Esophagus mucosa (tissue), 1 donor: ENCODE results near the gene SETBP1. TPM values are rescaled to one million over a fixed set of nuclear protein-coding genes. Genes with fewer than 3 reads are reported as not detected.

ENCODE experiments used
- ATAC-seq: fragments of 200-7000 bp; cut with Tn5 transposase; one replicate; pipeline ENCODE4 v1.9.1; 2020
- total RNA-seq: library from RNA; stranded (reverse); gene quantifications from one replicate; pipeline ENCODE4 v1.2.4, GENCODE V29; 2023
- donor health status: DM: yes; HTN: yes; CAD: no.

The SETBP1 gene
- total RNA-seq, 1 donor from 2014 or later, result 8.5 TPM

DNA sequence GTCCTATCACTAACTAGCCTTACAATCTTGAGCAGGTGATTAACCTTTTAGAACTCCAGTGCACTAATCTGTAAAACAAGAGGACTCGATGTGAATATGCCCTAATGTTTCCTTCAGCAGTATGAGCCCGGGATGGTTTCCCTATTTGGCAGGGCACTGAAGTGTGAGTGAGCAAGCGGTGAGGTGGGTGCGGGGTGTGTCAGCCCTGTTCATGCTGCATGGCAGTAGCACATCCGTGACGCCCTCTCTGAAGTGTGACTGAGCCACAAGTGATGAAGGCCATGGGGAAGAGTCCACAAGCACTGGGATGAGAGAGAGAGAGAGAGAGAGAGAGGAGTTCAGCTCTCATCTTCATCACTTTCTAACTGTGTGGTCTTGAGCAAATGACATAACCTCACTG is 168.7 kb downstream of the SETBP1 start:
- ATAC-seq, result no peak

DNA sequence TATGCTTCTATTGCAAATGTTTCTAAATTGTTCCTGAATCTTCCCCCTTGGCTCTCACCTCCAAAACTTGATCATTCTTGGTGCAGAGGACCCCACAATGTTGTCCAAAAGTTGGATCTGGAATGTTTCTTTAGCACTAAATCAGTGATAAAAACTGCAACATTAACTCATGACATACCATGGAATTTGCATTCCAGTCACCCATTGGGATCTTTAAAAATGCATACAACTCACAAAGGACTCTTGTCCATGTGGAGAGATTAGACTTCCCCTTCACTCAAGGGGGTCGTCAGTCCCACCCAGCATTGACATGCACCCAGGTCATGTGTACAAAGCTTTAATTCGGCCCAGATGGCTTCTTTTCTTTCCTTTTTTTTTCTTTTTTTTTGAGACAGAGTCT is 169.3 kb downstream of the SETBP1 start:
- no peak for ATAC-seq

DNA sequence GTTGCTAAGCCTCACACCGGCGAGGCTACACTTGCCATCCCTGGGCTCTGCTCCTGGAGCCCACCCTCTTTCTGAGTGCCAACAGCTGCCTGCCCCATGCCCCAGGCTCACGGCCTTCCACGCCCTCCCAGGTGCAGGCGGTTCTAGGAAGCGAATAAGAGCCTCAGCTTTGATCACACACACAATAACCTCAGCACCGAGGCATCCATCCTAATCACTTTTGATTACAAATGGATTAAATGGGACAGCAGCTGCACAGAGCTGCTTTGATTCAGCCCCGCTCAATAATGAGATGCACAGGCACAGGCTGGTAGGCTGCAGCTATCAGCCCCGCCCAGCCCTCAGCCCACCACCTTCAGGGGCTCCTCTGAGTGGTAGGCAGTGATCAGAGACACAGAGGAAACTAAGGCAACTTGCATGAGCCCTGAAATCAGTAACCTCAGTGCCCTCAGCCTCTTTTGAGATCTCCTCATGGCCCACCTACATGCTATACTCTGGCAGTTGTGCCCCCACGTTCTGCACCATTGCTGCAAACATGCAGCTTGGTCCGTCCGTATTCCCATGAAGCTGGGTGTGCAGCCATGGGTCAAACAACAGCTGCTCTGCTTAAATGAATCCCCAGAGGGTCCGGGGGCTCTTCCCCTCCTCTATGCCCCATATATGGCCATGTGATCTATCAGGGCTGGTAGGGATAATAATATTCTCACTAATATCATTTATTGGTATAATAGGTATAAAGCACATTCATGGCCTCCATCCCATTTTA is 171.4 kb downstream of the SETBP1 start:
- no peak for ATAC-seq

DNA sequence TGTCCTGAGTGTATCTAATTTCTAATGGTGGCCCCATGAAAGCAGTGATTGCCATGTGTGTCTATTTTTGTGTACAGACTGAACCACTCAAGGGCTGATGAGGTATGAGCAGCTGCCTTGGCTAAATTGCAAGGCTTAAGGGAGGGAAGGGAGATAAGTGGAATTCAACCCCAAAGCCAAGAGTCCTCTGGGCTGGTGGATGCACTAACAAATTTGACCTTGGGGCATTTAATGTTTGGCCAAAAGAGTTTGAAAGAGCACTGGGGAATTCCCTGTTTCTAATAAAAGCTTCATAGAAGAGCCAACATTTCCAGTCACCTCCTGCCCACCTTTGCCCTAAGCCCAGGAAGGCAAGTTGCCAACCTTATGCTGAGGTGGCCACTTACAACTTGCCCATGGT is 172.1 kb downstream of the SETBP1 start:
- no peak for ATAC-seq

DNA sequence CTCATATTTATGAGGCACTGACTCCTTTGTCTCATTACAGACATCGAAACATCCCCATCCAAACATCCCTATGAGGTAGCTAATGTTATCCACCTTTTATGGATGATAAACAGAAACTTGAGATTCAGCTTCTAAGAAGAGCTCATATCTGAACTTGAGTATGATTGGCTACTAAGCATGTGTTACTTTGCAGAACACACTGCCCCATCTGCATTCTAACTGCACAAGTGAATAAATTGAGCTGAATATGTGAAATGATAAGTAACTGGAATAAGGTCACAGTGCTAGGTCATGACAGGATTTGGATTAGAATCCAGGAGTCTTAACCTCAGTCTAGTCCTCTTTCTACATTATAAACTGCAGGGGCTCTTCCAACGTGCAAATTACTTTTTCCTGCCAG is 172.7 kb downstream of the SETBP1 start:
- no peak for ATAC-seq

DNA sequence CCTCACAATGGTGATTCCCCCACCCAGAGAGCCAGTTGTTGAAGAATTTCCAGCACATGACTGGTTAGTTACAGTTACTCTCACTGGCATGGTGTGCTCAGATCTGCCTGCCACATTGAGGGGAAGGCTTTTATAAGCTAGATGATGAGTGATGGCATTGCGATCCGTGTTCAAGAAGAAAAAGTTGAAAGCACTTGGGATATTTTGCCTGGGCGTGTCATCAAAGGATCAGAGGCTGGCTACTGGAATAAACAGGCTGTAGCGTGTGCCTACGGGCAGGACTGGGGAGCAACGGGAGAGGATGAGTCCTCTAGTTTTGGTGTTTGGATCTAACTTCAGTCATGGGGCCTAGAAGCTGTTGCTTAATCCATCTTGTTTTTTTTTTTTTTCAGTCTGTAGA is 175.0 kb downstream of the SETBP1 start:
- peak; percentile 78 for ATAC-seq

DNA sequence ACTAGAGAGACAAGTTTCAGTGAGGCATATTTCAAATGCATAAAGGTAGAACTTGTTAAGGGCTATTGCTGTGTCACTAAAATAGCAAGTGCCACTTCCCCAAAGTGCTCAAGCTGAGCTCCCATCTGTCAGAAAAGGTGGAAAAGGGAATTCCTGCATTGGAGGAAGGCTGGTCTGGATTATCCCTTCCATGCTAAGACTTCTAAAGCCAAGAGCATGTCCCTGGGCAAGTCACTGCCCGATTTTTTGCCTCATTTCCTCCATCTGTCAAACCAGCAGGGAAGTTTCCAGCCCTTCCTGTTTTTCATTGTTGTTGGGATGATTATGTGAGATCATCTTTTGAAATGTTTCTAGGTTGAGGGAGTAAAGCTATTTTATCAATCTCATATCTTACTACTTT is 175.5 kb downstream of the SETBP1 start:
- ATAC-seq, result no peak

DNA sequence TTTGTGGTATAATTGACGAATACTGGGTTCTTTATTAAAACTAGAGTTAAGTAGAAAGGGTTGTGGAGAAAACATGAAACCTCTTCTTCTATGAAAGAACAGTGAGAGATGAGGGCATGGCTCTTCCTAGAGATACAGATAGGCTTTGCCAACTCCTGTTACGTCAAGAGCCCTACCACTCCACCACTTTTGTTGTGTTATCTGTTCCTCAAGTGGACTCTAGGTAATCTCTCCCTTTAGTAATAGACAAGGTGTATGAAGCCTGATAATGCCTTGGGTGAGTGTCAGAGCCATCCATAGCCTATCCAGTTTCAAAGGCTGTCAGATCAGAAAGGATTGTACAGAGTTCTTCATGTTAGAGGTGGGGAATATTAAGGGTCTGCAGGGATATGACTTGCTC is 176.4 kb downstream of the SETBP1 start:
- ATAC-seq, result no peak

DNA sequence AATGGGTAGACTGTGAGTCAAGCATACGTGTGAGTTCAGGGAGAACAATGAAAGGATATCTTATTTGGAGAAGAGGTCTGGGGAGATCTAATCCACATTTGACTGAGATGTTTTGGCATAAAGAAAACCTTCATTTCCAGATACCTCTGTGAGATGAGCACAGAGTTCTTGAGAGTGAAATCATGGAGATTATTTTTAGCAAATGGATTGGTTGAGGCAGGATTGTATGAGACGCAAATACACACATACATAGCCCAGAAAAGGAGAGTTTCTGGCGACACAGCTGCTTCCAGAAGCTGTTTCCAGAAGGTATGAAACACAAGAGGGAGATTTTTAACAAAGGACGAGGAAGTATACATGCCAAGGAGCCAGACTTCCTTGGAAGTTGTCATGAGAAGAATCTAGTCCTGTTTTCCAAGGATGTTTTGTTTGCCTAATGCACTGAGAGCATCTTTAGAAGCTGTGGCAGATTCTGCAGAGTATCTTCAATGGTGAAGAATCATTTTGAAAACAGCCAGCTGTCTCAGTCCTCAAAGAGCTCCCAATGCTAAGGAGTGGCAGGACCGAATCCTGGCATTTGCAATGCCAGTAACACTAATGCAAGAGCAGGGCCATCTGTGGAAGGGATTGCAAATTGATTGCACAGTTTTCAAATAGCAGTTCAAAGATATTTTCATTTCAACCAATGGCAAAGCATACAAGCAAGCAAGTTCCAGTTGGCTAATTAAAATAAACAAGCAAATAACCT is 177.2 kb downstream of the SETBP1 start:
- ATAC-seq, result no peak

DNA sequence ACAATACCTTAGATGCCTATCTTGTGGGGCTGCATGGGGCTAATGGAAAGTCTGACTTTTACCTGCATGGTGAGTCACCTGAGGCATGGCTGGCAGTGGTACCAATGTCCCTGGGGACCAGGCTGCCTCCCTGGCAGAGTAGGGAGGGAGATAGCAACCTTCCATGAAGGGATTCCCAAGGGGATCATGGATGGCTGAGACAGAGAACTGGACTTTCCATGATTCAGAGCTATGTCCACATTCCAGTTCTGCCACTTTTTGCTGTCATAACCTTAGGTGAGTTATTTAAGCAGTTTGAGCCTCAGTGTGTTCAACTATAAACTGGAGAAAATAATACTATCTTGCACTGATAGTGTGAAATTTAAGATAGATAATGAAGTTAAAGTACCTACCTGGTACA is 178.6 kb downstream of the SETBP1 start:
- ATAC-seq, result peak; percentile 54

DNA sequence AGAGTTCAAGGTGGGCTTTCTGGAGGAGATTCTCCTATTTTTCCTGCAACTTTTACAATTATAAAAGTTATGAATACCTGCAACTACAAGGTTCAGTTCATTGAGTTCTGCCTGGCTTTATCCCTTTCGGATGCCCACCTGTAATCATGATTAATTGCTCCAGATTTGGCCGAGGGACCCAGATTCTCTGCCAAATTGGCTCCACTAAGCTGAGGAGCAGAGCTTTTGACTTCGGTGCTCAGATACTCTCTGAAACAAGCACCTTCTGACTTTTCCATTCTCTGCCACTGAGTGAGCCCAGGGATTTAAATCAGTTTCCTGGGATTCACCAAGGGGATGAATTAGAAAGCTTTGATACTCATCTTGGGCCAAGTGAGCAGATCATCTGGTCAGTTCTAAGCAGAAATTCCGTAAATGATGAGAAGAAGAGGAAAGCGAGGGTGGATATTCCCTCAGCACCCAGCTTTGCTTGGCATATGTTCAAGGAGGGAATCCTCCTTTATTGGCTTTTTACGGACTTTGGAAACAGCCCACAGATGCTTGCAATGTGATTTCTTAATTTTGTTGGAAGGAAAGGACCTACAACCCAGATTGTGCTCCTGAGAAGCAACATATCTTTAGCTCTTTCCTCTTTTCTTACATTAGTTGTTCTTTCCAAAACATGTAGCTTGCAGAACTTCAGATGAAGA is 179.2 kb downstream of the SETBP1 start:
- ATAC-seq, result no peak

DNA sequence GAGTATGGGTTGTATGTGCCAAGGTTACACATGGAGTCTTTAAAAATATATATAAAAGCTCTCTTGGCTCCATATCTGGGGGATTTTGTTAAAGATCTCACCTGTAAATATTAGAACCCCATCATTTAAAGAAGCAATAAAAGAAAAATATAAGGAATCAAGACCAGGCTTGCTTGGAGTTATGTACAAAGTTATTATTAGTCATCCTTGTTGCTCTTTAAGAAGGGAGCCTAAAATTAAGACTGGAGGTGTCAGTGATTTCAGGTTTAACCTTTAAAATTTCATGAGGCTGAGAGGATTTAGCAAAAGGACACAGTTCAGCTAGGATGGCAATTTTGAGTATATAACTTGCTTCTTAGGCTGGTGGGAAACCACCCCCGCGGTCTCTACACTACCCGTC is 181.4 kb downstream of the SETBP1 start:
- ATAC-seq, result no peak

DNA sequence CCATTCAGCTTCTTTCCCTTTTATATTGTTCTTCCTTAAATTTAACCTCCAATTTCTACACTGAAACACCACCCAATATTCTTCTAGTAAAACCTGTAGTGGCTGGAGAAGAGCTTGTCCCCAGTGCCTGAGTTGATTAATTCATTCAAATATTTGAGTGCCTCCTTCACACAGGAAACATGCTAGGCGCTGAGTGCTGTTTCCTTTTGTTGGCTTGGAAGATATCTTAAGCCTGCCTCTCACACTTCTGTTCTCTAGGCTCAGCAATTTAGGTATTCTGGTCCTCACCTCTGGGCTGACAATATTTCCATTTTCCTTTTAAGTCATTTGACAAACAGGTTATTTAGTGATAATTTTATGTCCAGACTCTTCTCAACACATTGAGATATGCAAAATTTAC is 185.4 kb downstream of the SETBP1 start:
- no peak for ATAC-seq

DNA sequence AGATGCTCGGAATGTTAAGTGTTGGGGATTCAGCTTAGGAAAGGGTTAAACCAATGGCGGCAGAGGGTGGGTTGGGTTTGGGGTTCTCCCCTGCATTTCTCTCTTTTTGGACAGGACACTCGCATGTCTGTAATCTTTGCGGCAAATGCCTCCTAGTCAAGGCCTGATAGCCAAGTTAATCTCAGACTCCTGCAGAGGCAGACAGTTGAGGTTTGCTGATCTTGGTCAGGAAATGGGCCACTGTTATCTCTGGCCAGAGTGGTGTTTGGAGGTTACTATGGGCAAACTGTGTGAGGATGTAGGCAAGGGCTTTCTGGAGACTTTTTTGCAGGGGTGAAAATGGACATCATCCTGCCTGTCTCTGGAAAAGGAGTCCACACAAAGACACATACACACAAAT is 188.8 kb downstream of the SETBP1 start:
- no peak for ATAC-seq

DNA sequence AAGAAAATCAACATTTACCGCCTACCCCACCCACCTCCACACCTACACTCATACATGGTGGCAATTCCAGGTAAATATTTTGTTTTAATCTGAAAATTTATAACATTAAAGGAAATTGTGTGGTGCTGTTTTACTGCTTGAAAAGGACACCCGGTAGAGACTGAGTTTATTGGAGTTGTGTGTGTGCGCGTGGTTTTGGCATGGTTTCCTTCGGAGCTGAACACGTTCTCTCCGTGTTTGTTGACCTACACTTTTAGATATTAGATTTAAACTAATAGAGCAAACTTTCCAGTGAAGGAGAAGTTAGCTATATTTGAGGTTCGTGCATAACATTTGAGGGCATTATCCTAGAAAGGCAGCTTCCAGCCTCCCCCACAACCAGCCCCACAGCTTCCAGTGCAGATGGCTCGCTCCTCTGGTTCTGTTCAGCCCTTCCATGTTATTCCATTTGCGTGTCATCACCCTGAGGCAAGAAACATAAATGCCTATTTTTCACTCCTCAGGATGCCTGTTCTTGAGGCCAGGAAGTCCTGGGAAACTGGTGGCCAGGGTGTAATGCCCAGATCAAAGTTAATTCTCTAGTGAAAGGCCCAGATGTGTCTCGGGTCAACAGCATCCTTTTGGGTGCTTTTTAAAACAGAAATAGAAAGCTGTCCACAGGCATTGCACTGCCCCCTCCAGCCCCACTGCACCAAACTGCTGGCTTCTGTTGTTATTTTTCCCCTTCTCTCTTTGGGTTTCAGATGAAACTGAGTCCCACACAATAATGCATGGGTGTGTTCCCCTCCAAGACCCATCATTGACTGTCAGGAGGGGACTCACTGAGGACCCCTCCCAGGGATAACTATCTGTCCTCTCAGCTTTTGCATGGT is 190.2 kb downstream of the SETBP1 start:
- ATAC-seq, result no peak

DNA sequence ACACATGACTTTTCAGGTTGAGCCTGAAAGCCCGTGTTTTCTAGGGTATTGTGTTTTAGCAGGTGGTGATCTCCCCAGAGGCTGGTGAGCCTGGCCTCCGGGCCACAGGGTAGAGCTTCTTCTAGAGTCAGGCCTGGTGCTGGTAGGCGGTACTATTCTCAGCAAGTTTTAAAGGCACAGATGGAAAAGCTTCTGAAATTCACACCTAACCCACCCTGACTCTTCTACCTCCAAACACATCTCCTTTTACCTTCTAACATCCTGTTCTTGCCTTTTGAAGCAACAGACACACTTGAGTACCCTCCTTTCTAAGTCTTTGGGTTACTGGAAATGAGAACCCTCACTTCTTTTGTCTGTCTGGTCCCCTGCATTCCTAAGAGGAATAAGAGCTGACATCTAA is 191.1 kb downstream of the SETBP1 start:
- ATAC-seq, result no peak

DNA sequence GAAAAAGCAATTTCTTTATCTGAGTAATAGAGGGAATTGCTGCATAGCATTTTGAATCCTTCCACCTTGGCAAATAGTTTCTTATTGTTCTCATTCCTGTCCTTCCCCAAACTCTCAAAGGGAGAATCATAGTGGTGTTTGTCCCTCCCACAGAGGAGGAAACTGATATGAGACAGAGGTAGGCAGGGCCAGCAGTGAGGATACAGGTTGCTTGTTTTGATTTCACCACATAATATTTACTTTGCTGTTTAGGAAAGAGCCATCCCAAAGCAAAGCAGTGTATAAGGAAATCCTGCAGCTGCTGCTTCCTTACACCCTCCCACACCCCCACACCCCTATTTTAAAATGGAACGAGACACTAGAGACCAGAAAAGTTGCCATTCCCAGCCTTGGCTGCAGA is 195.3 kb downstream of the SETBP1 start:
- ATAC-seq, result no peak

DNA sequence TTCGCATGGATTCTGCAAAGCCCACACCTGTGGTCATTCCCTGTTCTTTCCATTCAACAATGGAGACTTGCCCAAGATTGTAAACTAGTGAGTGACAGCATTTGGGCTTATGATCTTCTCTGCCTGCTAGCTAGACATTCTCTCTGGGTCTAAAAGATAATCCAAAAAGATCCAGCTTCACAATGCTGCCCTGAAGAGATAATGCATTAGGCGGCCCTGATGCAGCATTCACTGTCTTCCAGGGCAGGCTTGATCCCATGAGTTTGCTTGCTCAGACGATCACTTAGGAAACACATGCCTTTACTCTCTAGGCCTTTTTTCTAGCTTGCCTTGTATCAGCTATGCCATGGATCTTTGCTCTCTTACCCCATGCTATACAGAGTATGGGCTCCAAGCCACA is 196.1 kb downstream of the SETBP1 start:
- ATAC-seq, result no peak

DNA sequence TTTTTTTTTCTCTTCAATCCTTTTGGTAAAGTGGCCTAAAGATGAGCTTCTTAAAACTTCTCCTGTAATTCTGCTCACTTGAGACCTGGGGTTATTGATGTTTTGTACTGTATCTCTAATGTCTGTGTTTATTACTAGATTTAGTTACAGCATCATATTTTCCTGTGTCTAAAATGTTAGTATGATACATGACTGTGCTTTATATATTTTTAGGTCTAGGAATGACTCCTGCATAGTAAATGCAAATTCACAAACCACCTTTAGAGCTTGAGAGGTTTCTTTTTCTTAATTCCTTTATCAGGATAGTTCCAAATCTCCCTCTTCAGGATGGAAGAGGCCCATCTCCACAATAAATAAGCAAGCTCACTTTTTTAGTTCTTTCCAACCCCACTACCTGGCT is 197.6 kb downstream of the SETBP1 start:
- ATAC-seq, result no peak

DNA sequence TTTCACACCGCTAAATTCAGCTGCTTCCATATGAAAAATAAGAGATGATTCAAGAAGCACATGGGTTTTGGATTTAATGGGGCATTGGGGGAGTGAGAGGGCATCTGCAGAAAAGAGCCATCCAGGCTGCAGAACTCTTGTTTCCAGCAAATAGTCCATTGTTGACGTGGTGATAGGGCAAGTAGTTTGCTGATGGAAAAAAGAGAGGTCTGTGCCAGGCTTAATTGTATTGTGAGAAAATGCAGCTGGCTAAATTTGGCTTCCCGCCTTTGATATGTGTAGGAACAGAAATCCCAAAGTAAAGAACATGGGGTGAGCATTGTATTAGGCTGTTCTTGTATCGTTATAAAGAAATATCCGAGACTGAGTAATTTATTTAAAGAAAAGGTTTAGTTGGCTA is 199.5 kb downstream of the SETBP1 start:
- no peak for ATAC-seq

DNA sequence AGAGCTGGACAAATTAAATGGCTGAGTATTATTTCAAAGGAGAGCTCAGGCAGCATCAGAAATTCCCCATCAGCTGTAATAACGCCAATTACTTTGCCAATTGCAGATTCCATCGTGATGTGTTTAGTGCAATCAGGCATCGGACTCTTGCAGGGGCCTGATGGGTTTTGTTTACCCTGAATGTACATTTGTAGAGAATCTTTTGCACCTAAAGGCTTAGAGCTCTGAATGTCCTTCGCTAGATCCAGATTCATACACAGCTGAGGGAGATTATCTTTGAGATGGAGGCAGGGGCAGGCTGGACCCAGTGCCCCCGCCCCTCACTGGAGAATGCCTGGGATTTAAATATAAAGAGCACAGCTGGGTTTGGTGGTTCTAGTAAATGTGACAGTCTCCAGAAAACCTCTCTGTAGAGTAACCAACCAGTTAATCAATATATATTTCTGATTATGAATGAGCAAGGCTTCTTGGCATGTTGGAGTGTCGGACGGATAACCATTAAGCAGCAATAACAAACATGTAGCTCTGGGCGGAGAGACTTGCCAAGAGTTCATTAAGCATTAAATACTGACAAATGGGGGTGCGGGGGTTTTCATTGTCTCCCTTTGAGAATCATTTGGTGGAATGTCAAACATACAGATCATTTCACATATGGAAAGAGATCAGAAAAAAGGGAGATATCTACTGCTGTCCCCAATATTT is 200.9 kb downstream of the SETBP1 start:
- ATAC-seq, result no peak
